HEK293T (cell line): Measurements from ENCODE around the gene RRP9.

Experiments
- CTCF ChIA-PET: fragments of 350-600 bp; formaldehyde crosslinking; extraction: SDS; loops from one replicate; lab custom pipeline; 2021; ENCODE audit warnings: antibody characterized with exemption, inconsistent platforms; lab: Yijun Ruan, JAX
- POLR2A ChIA-PET: fragments of 350-600 bp; formaldehyde crosslinking; extraction: SDS; loops from one replicate; lab custom pipeline; 2020; ENCODE audit warnings: antibody characterized with exemption, inconsistent platforms; lab: Yijun Ruan, JAX
- DNase-seq: peaks from one replicate; pipeline ENCODE4 v3.0.0; 2012; ENCODE audit warnings: mixed read lengths; ENCODE audit errors: extremely low spot score
- ARNT ChIP-seq: fragments of 450-650 bp; IDR thresholded peaks from 2 replicates; pipeline ENCODE4 v1.6.1; 2017; ENCODE audit warnings: mild to moderate bottlenecking
- BHLHE40 ChIP-seq: fragments of 450-650 bp; IDR thresholded peaks from 2 replicates; pipeline ENCODE4 v1.6.1; 2016; ENCODE audit warnings: mild to moderate bottlenecking, moderate library complexity, borderline replicate concordance
- CTBP1 ChIP-seq: fragments of 450-650 bp; IDR thresholded peaks from 2 replicates; pipeline ENCODE4 v1.6.1; 2016; ENCODE audit warnings: borderline replicate concordance
- ELF4 ChIP-seq: fragments of 450-650 bp; IDR thresholded peaks from 2 replicates; pipeline ENCODE4 v1.6.1; 2017; ENCODE audit warnings: antibody characterized with exemption
- FOXA1 ChIP-seq: fragments of 450-650 bp; IDR thresholded peaks from 2 replicates; pipeline ENCODE4 v1.6.1; 2016; ENCODE audit warnings: mild to moderate bottlenecking
- FOXK2 ChIP-seq: fragments of 450-650 bp; IDR thresholded peaks from 2 replicates; pipeline ENCODE4 v1.6.1; 2016; ENCODE audit warnings: mild to moderate bottlenecking
- FOXM1 ChIP-seq: fragments of 450-650 bp; IDR thresholded peaks from 2 replicates; pipeline ENCODE4 v1.6.1; 2017; ENCODE audit warnings: mild to moderate bottlenecking, borderline replicate concordance
- HDGF ChIP-seq: fragments of 450-650 bp; IDR thresholded peaks from 2 replicates; pipeline ENCODE4 v1.6.1; 2017; ENCODE audit warnings: antibody characterized with exemption, borderline replicate concordance
- L3MBTL2 ChIP-seq: fragments of 450-650 bp; conservative IDR thresholded peaks from 2 replicates; pipeline ENCODE4 v1.6.1; 2016; ENCODE audit warnings: mild to moderate bottlenecking
- LEF1 ChIP-seq: fragments of 450-650 bp; IDR thresholded peaks from 2 replicates; pipeline ENCODE4 v1.6.1; 2017; ENCODE audit warnings: mild to moderate bottlenecking, borderline replicate concordance
- NFRKB ChIP-seq: fragments of 450-650 bp; IDR thresholded peaks from 2 replicates; pipeline ENCODE4 v1.6.1; 2016; ENCODE audit warnings: mild to moderate bottlenecking, moderate library complexity
- PKNOX1 ChIP-seq: fragments of 450-650 bp; IDR thresholded peaks from 2 replicates; pipeline ENCODE4 v1.6.1; 2016
- SP1 ChIP-seq: fragments of 450-650 bp; IDR thresholded peaks from 2 replicates; pipeline ENCODE4 v1.6.1; 2017
- SUZ12 ChIP-seq: fragments of 450-650 bp; IDR thresholded peaks from 2 replicates; pipeline ENCODE4 v1.6.1; 2016; ENCODE audit warnings: mild to moderate bottlenecking
- TARDBP ChIP-seq: fragments of 450-650 bp; IDR thresholded peaks from 2 replicates; pipeline ENCODE4 v1.6.1; 2016
- ZNF384 ChIP-seq: fragments of 450-650 bp; IDR thresholded peaks from 2 replicates; pipeline ENCODE4 v1.6.1; 2016

The RRP9 gene

GRCh38 chr3:51984269-51984647 lies 42.6 kb upstream of the RRP9 start:
- TF ChIP-seq FOXA1 (no peak), ELF4 (no peak), SUZ12 (no peak), ARNT (no peak), ZNF384 (no peak), HDGF (no peak), NFRKB (no peak), BHLHE40 (no peak), PKNOX1 (no peak), CTBP1 (no peak), FOXK2 (no peak), L3MBTL2 (no peak), SP1 (no peak), FOXM1 (no peak)
- DNase-seq: no peak
- ChIA-PET POLR2A (interaction anchor here (1.3 to 4.8 kb wide), 3 partner anchors 9 to 17 kb away, joined by 3 to 88 read pairs (median 4); partner anchors contain the start of genes PCBP4 and RPL29), CTCF (no interaction called here)

- TF ChIP-seq PKNOX1 (no peak), ZNF384 (no peak), FOXM1 (no peak), BHLHE40 (no peak), FOXK2 (no peak), LEF1 (no peak), CTBP1 (no peak)
- DNase-seq: no peak
- POLR2A ChIA-PET: interaction anchor here (0.9 to 4.8 kb wide), 8 partner anchors 9 to 170 kb away, joined by 3 to 88 read pairs (median 6); partner anchors contain the start of genes ABHD14A, ABHD14B, PCBP4 and POC1A
- CTCF ChIA-PET: interaction anchor here (0.7 to 1.9 kb wide), 5 partner anchors 10 to 45 kb away, joined by 3 to 14 read pairs (median 5); partner anchors contain the start of genes ABHD14A, ABHD14B, PARP3 and RRP9
These were observed 42.0 kb upstream of the RRP9 start for GRCh38 chr3:51983578-51984268.

- ChIA-PET CTCF (interaction anchor here (0.6 to 1.9 kb wide), 7 partner anchors 9 to 178 kb away, joined by 3 to 14 read pairs (median 4); partner anchors contain the start of genes ABHD14A, ABHD14B, PARP3 and RRP9), POLR2A (interaction anchor here (0.7 to 4.8 kb wide), 12 partner anchors 9 to 171 kb away, joined by 3 to 88 read pairs (median 6); partner anchors contain the start of genes ABHD14A, ABHD14B, PARP3 and PCBP4)
- no peak for TF ChIP-seq TARDBP
- TF ChIP-seq L3MBTL2: peak; percentile 89
- DNase-seq: peak; percentile 72
These were observed 41.3 kb upstream of the RRP9 start, which contains the start of gene ACY1 for GRCh38 chr3:51982838-51983577. Gene ACY1 (plus strand): TSS chr3:51983535. CDS start chr3:51984065, 530 bp downstream.

- peak; percentile 56 for DNase-seq
- TF ChIP-seq FOXM1 (no peak), BHLHE40 (no peak), LEF1 (no peak), HDGF (no peak), PKNOX1 (no peak), L3MBTL2 (peak; percentile 52; the same call in 1 of the 2 replicates), SP1 (no peak)
- POLR2A ChIA-PET: interaction anchor here (0.7 to 4.8 kb wide), 12 partner anchors 8 to 172 kb away, joined by 3 to 88 read pairs (median 6); partner anchors contain the start of genes ABHD14A, ABHD14B, PARP3 and PCBP4
- CTCF ChIA-PET: interaction anchor here (0.6 to 1.9 kb wide), 6 partner anchors 8 to 179 kb away, joined by 3 to 14 read pairs (median 4); partner anchors contain the start of genes ABHD14A, ABHD14B, PARP3 and RRP9
These were observed 40.7 kb upstream of the RRP9 start for GRCh38 chr3:51982352-51982837.

GRCh38 chr3:51980253-51980652 lies 38.5 kb upstream of the RRP9 start:
- DNase-seq: no peak
- CTCF ChIA-PET: no interaction called here
- TF ChIP-seq CTBP1: no peak
- TF ChIP-seq BHLHE40: no peak
- no peak for TF ChIP-seq SUZ12
- TF ChIP-seq HDGF: no peak
- POLR2A ChIA-PET: no interaction called here

GRCh38 chr3:51978143-51978502 lies 36.4 kb upstream of the RRP9 start:
- ChIA-PET POLR2A (interaction anchor here (1.7 to 1.8 kb wide), 2 partner anchors 9 to 17 kb away, joined by 3 to 10 read pairs; partner anchors contain the start of gene RPL29), CTCF (no interaction called here)
- TF ChIP-seq TARDBP (no peak), PKNOX1 (no peak), LEF1 (no peak), ARNT (no peak), FOXA1 (no peak), SP1 (no peak)
- no peak for DNase-seq
